ENCODE measurements around the gene IGSF1. TPM values are rescaled to one million over a fixed set of nuclear protein-coding genes. Genes with fewer than 3 reads are reported as not detected.

The IGSF1 gene
- total RNA-seq, 1 donor from 2014 or later: 19.2 TPM

DNA sequence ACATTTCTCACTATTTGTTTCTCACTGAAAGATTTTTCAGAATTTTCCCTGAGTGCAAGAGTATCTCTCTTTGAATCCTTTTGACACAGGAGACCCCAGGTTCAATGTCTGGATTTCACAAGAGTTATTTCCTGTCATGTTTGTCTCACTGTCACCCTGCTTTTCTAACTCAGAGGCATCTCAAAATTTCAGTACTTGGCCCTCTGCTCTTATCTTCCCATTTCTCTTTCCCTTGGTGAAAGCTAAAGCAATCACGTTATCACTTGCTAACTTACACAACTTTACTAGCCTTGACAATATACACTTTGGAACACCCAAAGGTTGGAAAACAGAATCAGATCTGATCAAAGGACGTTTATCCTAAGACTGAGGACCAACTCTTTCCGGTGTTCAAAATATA lies 17.3 kb downstream of the IGSF1 start:
- Mint-ChIP-seq H3K4me1 (ENCODE audit: unreplicated experiment) (peaks cover 27% of the 10 kb centered on the region), H3K27ac (no peak overlapping the region), H3K9me3 (no peaks in the 10 kb centered on the region), H3K4me3 (no peak overlapping the region), H3K27me3 (peaks cover 4% of the 10 kb centered on the region), H3K36me3 (peaks cover 7% of the 10 kb centered on the region)
- DNase-seq (ENCODE audit: extremely low spot score, unreplicated experiment): no peak
- no peak for TF ChIP-seq CTCF (conservative IDR thresholded peaks at IDR 0.05)

DNA sequence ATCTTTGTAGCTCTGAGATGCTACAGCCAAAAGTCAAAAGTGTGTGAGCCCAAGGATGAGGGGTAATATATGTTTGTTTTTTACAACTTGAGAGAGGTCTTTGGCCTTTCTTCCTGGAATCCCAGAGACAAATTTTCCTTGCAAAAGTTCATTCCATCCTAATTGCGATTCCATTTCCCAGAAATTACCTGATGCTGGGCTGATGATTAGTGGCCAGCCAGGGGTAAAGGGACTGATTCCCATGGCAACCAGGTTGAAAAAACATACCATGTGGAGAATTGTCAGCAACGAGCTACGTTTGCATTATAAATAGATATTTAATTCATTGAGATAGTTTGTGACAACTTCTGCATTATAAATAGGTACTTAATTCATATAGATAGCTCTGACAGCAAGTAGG lies 17.8 kb downstream of the IGSF1 start:
- no peak for TF ChIP-seq CTCF (conservative IDR thresholded peaks at IDR 0.05)
- peaks cover 27% of the 10 kb centered on the region for H3K4me1 Mint-ChIP-seq (ENCODE audit: unreplicated experiment)
- H3K27me3 Mint-ChIP-seq: peaks cover 4% of the 10 kb centered on the region
- no peak overlapping the region for H3K27ac Mint-ChIP-seq
- no peaks in the 10 kb centered on the region for H3K9me3 Mint-ChIP-seq
- no peak overlapping the region for H3K4me3 Mint-ChIP-seq
- DNase-seq (ENCODE audit: extremely low spot score, unreplicated experiment): no peak
- peaks cover 7% of the 10 kb centered on the region for H3K36me3 Mint-ChIP-seq

DNA sequence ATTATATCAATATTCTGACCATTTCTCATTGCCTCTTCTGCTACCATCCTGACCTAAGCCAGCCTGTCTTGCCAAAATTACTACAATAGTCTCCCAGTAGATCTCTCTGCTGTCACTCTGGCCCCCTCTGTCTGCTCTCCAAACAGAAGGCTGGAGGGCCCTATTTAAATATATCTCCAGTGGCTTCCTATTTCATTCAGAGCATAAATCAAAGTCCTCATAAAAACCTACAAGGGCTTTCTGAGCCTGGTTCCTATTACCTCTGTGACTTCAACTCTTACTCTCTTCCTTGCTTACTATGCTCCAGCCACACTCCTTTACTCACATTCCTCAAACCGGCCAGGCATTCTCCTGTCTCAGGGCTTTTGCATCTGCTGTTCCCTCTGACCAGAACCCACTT lies 19.0 kb downstream of the IGSF1 start:
- H3K4me3 Mint-ChIP-seq: no peak overlapping the region
- no peaks in the 10 kb centered on the region for H3K9me3 Mint-ChIP-seq
- TF ChIP-seq CTCF (conservative IDR thresholded peaks at IDR 0.05): no peak
- H3K4me1 Mint-ChIP-seq (ENCODE audit: unreplicated experiment): peaks cover 27% of the 10 kb centered on the region
- H3K27ac Mint-ChIP-seq: no peak overlapping the region
- no peak for DNase-seq (ENCODE audit: extremely low spot score, unreplicated experiment)
- H3K27me3 Mint-ChIP-seq: peaks cover 4% of the 10 kb centered on the region
- H3K36me3 Mint-ChIP-seq: no peaks in the 10 kb centered on the region

- no peak for TF ChIP-seq CTCF (conservative IDR thresholded peaks at IDR 0.05)
- H3K27me3 Mint-ChIP-seq: no peaks in the 10 kb centered on the region
- no peak for DNase-seq (ENCODE audit: extremely low spot score, unreplicated experiment)
- H3K9me3 Mint-ChIP-seq: no peaks in the 10 kb centered on the region
- no peaks in the 10 kb centered on the region for H3K36me3 Mint-ChIP-seq
- H3K4me3 Mint-ChIP-seq: no peak overlapping the region
- no peak overlapping the region for H3K27ac Mint-ChIP-seq
- H3K4me1 Mint-ChIP-seq (ENCODE audit: unreplicated experiment): peaks cover 1% of the 10 kb centered on the region
Observed at GRCh38 chrX:131264665-131265064, 24.4 kb downstream of the IGSF1 start.

GRCh38 chrX:131264053-131264452 lies 25.1 kb downstream of the IGSF1 start:
- H3K27ac Mint-ChIP-seq: no peak overlapping the region
- no peaks in the 10 kb centered on the region for H3K9me3 Mint-ChIP-seq
- H3K4me3 Mint-ChIP-seq: no peak overlapping the region
- no peaks in the 10 kb centered on the region for H3K27me3 Mint-ChIP-seq
- DNase-seq (ENCODE audit: extremely low spot score, unreplicated experiment): no peak
- no peaks in the 10 kb centered on the region for H3K4me1 Mint-ChIP-seq (ENCODE audit: unreplicated experiment)
- no peaks in the 10 kb centered on the region for H3K36me3 Mint-ChIP-seq
- TF ChIP-seq CTCF (conservative IDR thresholded peaks at IDR 0.05): no peak
